WTC11 (cell line): ENCODE measurements around the gene RAB26. TPM values are rescaled to one million over a fixed set of nuclear protein-coding genes. Genes with fewer than 3 reads are reported as not detected.

Source experiments
- ATAC-seq: fragments of 200-7000 bp; cut with Tn5 transposase; 2 replicates; pipeline ENCODE4 v1.10.0; 2021; ENCODE audit warnings: mild to moderate bottlenecking, moderate library complexity
- CTCF ChIA-PET: fragments of 300-600 bp; sonication (Branson Sonifier 250); formaldehyde crosslinking; loops from one replicate; lab custom pipeline; 2021; ENCODE audit warnings: antibody characterized with exemption; lab: Charles Lee
- POLR2A ChIA-PET: fragments of 350-600 bp; sonication (Branson Sonifier 250); formaldehyde crosslinking; loops from one replicate; lab custom pipeline; 2021; ENCODE audit warnings: antibody characterized with exemption; lab: Charles Lee
- DNase-seq: peaks from one replicate; pipeline ENCODE4 v3.0.0; 2021; ENCODE audit warnings: low spot score
- H3K27ac Mint-ChIP-seq: 2 replicates; pipeline ENCODE4 v1.8.0; 2021; ENCODE audit warnings: mixed read lengths
- H3K27me3 Mint-ChIP-seq: 2 replicates; pipeline ENCODE4 v1.8.0; 2021; ENCODE audit warnings: low read depth, mild to moderate bottlenecking, moderate library complexity, mixed read lengths
- H3K36me3 Mint-ChIP-seq: 2 replicates; pipeline ENCODE4 v1.8.0; 2021; ENCODE audit warnings: mixed read lengths
- H3K4me1 Mint-ChIP-seq: 2 replicates; pipeline ENCODE4 v1.8.0; 2022; ENCODE audit warnings: mixed read lengths
- H3K4me3 Mint-ChIP-seq: 2 replicates; pipeline ENCODE4 v1.8.0; 2021; ENCODE audit warnings: mild to moderate bottlenecking, moderate library complexity, mixed read lengths
- H3K9me3 Mint-ChIP-seq: 2 replicates; pipeline ENCODE4 v1.8.0; 2021; ENCODE audit warnings: mixed read lengths
- CBFB ChIP-seq: sonication (generic); formaldehyde crosslinking; IDR thresholded peaks from 2 replicates; pipeline ENCODE4 v1.8.1; 2022; ENCODE audit warnings: mild to moderate bottlenecking, low read depth, missing genetic modification reagents
- CREM ChIP-seq: sonication (generic); formaldehyde crosslinking; IDR thresholded peaks from 2 replicates; pipeline ENCODE4 v1.8.1; 2022; ENCODE audit warnings: mild to moderate bottlenecking, missing genetic modification reagents, moderate library complexity
- EMX1 ChIP-seq: fragments of 250-450 bp; sonication (Bioruptor Pico); IDR thresholded peaks from 2 replicates; pipeline ENCODE4 v1.8.0; 2021; ENCODE audit warnings: mild to moderate bottlenecking
- FOXJ3 ChIP-seq: sonication (generic); formaldehyde crosslinking; IDR thresholded peaks from 2 replicates; pipeline ENCODE4 v1.9.0; 2021; ENCODE audit warnings: missing genetic modification reagents, mild to moderate bottlenecking, borderline replicate concordance
- FOXK1 ChIP-seq: sonication (generic); formaldehyde crosslinking; IDR thresholded peaks from 2 replicates; pipeline ENCODE4 v1.8.0; 2022; ENCODE audit warnings: mild to moderate bottlenecking, moderate library complexity, missing genetic modification reagents
- HMGA2 ChIP-seq: fragments of 250-450 bp; sonication (Bioruptor Pico); IDR thresholded peaks from 2 replicates; pipeline ENCODE4 v1.4.0; 2021; ENCODE audit warnings: mild to moderate bottlenecking, moderate library complexity
- IRF2 ChIP-seq: sonication (generic); formaldehyde crosslinking; IDR thresholded peaks from 2 replicates; pipeline ENCODE4 v1.8.0; 2022; ENCODE audit warnings: low read depth, missing genetic modification reagents, borderline replicate concordance
- JAZF1 ChIP-seq: fragments of 250-450 bp; sonication (Bioruptor Pico); IDR thresholded peaks from 2 replicates; pipeline ENCODE4 v1.9.0; 2021; ENCODE audit warnings: moderate library complexity, mild to moderate bottlenecking, inconsistent platforms
- KAT7 ChIP-seq: sonication (generic); formaldehyde crosslinking; IDR thresholded peaks from 2 replicates; pipeline ENCODE4 v1.8.1; 2023; ENCODE audit warnings: missing genetic modification reagents, mild to moderate bottlenecking, borderline replicate concordance
- NFATC4 ChIP-seq: fragments of 250-450 bp; sonication (Bioruptor Pico); IDR thresholded peaks from 2 replicates; pipeline ENCODE4 v1.9.0; 2021; ENCODE audit warnings: mild to moderate bottlenecking
- NFYB ChIP-seq: sonication (generic); formaldehyde crosslinking; conservative IDR thresholded peaks from 2 replicates; pipeline ENCODE4 v1.8.0; 2022; ENCODE audit warnings: low read depth, missing genetic modification reagents
- RORB ChIP-seq: fragments of 250-450 bp; sonication (Bioruptor Pico); IDR thresholded peaks from 2 replicates; pipeline ENCODE4 v1.9.0; 2021; ENCODE audit warnings: mild to moderate bottlenecking
- ZNF138 ChIP-seq: sonication (generic); formaldehyde crosslinking; conservative IDR thresholded peaks from 2 replicates; pipeline ENCODE4 v1.8.1; 2022; ENCODE audit warnings: mild to moderate bottlenecking, moderate library complexity, missing genetic modification reagents
- ZNF317 ChIP-seq: sonication (generic); formaldehyde crosslinking; IDR thresholded peaks from 2 replicates; pipeline ENCODE4 v1.8.1; 2023; ENCODE audit warnings: low read depth, mild to moderate bottlenecking, moderate library complexity, missing genetic modification reagents, borderline replicate concordance
- ZNF396 ChIP-seq: fragments of 250-450 bp; sonication (Bioruptor Pico); IDR thresholded peaks from 2 replicates; pipeline ENCODE4 v1.8.0; 2021; ENCODE audit warnings: mild to moderate bottlenecking, moderate library complexity, borderline replicate concordance
- ZNF671 ChIP-seq: fragments of 250-450 bp; sonication (Bioruptor Pico); IDR thresholded peaks from 2 replicates; pipeline ENCODE4 v1.8.0; 2021; ENCODE audit warnings: mild to moderate bottlenecking
- total RNA-seq: library from RNA; stranded (reverse); gene quantifications from 3 replicates; pipeline ENCODE4 v1.2.3, GENCODE V29; 2021
- TF ChIP-seq, protein P1 (sequence below): sonication (generic); formaldehyde crosslinking; IDR thresholded peaks from 2 replicates; pipeline ENCODE4 v1.8.1; 2022; ENCODE audit warnings: mild to moderate bottlenecking, moderate library complexity, missing genetic modification reagents
- TF ChIP-seq, protein P2 (sequence below): fragments of 250-450 bp; sonication (Bioruptor Pico); IDR thresholded peaks from 2 replicates; pipeline ENCODE4 v1.9.0; 2021; ENCODE audit warnings: moderate library complexity, mild to moderate bottlenecking, inconsistent platforms, borderline replicate concordance
- TF ChIP-seq, protein P3 (sequence below): fragments of 250-450 bp; sonication (Bioruptor Pico); IDR thresholded peaks from 2 replicates; pipeline ENCODE4 v1.9.0; 2021; ENCODE audit warnings: mild to moderate bottlenecking
- TF ChIP-seq, protein P4 (sequence below): sonication (generic); formaldehyde crosslinking; IDR thresholded peaks from 2 replicates; pipeline ENCODE4 v1.8.0; 2022; ENCODE audit warnings: mild to moderate bottlenecking, missing genetic modification reagents
- TF ChIP-seq, protein P5 (sequence below): sonication (generic); formaldehyde crosslinking; IDR thresholded peaks from 2 replicates; pipeline ENCODE4 v1.8.0; 2023; ENCODE audit warnings: missing genetic modification reagents, mild to moderate bottlenecking, borderline replicate concordance
- TF ChIP-seq, protein P6 (sequence below): fragments of 250-450 bp; sonication (Bioruptor Pico); IDR thresholded peaks from 2 replicates; pipeline ENCODE4 v1.8.0; 2021; ENCODE audit warnings: mild to moderate bottlenecking

The RAB26 gene
- total RNA-seq, 1 experiment from 2014 or later: 7.3 TPM

DNA sequence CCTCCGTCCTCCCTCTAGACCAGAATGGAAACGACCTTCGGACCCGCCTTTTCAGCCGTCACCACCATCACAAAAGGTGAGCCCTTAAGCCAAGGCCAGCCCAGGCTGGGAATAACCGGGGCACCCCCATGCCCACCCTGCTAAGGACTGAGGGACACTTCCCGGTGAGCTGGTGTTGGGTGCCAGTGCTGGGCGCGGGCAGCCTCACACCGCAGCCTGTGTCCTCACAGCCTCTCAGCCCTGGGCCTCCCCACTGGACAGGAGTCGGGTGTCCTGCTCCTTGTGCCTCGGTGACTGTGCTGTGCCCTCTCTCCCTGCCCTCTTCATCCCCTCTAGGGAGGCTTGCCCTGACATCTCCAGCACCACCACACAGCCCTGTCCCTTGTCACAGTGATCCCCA lies 17.4 kb downstream of the RAB26 start (continued):
- TF ChIP-seq ZNF317: no peak
- TF ChIP-seq JAZF1: no peak
- TF ChIP-seq NFATC4 (CRISPR knock-in tag): no peak
- no peak for TF ChIP-seq ZNF671
- TF ChIP-seq, protein P1, sequence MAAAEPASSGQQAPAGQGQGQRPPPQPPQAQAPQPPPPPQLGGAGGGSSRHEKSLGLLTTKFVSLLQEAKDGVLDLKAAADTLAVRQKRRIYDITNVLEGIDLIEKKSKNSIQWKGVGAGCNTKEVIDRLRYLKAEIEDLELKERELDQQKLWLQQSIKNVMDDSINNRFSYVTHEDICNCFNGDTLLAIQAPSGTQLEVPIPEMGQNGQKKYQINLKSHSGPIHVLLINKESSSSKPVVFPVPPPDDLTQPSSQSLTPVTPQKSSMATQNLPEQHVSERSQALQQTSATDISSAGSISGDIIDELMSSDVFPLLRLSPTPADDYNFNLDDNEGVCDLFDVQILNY (CRISPR knock-in tag): no peak
- TF ChIP-seq, protein P2, sequence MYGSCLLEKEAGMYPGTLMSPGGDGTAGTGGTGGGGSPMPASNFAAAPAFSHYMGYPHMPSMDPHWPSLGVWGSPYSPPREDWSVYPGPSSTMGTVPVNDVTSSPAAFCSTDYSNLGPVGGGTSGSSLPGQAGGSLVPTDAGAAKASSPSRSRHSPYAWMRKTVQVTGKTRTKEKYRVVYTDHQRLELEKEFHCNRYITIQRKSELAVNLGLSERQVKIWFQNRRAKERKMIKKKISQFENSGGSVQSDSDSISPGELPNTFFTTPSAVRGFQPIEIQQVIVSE (CRISPR knock-in tag): no peak

DNA sequence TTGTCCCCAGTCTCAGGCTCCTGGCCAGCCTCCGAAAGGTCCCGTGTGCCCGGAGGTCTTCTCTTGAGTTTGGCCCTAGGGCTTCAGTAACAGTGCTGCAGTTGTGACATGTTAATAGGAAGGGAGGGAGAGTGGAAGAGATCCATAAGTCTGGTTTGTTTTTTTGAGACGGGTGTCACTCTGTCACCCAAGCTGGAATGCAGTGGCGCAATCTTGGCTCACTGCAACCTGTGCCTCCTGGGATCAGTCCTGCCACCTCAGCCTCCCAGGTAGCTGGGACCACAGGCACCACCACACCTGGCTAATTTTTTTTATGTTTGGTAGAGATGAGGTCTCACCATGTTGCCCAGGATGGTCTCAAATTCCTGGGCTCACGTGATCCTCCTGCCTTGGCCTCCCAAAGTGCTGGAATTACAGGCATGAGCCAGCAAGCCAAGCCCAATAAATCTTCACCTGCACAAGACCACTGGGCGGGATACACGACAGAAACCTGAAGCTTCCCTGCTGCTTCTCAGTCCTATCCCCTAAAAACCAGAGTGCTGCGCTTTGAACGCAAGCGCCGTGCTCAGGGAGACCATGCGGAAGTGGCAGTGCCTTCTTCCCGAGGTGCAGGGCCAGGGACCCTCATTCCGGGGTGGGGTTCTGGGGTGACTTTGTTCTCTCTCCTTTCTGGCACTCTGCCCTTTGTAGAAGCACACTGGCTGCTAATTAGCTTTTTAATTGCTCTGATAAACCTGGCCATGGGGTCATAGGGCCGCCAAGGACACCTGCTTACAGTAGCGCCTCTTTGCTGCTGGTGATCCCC lies 18.0 kb downstream of the RAB26 start:
- no peaks in the 10 kb centered on the region for H3K27me3 Mint-ChIP-seq
- H3K36me3 Mint-ChIP-seq: peaks cover 18% of the 10 kb centered on the region
- ChIA-PET CTCF (no interaction called here), POLR2A (no interaction called here)
- TF ChIP-seq, protein P3, sequence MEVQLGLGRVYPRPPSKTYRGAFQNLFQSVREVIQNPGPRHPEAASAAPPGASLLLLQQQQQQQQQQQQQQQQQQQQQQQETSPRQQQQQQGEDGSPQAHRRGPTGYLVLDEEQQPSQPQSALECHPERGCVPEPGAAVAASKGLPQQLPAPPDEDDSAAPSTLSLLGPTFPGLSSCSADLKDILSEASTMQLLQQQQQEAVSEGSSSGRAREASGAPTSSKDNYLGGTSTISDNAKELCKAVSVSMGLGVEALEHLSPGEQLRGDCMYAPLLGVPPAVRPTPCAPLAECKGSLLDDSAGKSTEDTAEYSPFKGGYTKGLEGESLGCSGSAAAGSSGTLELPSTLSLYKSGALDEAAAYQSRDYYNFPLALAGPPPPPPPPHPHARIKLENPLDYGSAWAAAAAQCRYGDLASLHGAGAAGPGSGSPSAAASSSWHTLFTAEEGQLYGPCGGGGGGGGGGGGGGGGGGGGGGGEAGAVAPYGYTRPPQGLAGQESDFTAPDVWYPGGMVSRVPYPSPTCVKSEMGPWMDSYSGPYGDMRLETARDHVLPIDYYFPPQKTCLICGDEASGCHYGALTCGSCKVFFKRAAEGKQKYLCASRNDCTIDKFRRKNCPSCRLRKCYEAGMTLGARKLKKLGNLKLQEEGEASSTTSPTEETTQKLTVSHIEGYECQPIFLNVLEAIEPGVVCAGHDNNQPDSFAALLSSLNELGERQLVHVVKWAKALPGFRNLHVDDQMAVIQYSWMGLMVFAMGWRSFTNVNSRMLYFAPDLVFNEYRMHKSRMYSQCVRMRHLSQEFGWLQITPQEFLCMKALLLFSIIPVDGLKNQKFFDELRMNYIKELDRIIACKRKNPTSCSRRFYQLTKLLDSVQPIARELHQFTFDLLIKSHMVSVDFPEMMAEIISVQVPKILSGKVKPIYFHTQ: no peak
- TF ChIP-seq, protein P4, sequence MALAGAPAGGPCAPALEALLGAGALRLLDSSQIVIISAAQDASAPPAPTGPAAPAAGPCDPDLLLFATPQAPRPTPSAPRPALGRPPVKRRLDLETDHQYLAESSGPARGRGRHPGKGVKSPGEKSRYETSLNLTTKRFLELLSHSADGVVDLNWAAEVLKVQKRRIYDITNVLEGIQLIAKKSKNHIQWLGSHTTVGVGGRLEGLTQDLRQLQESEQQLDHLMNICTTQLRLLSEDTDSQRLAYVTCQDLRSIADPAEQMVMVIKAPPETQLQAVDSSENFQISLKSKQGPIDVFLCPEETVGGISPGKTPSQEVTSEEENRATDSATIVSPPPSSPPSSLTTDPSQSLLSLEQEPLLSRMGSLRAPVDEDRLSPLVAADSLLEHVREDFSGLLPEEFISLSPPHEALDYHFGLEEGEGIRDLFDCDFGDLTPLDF (CRISPR knock-in tag): no peak
- H3K4me3 Mint-ChIP-seq: no peak overlapping the region
- DNase-seq (no peak), ATAC-seq (no peak)
- H3K9me3 Mint-ChIP-seq: no peaks in the 10 kb centered on the region
- H3K4me1 Mint-ChIP-seq: no peaks in the 10 kb centered on the region
- no peak overlapping the region for H3K27ac Mint-ChIP-seq

DNA sequence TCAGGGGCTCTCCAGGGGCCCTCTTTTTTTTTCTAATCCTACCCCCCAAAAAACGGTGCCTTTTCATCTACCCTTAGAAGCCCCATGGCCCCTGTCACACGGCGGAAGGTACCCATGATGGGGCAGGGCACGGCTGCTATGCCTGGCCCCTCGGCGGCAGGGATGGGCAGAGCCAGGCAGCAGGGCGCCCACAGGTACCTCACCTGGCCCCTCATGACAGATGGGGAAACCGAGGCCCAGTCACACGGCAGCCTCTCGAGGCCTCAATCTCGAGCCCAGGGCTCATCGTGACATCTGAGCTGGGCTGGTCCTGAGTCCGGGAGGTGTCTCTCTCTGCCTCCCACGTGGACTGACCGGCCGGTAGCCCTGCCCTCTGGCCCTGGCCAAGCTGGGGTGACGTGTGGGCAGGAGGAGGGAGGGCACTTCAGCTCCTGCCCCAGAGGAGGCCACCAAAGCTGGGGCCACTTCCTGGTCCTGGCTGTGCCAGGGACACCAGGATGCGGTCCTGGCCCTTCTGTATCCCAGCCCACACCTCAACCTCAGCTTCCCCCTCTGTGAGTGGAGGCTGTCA lies 18.7 kb downstream of the RAB26 start:
- ChIA-PET CTCF (no interaction called here), POLR2A (interaction anchor here (1.4 kb wide), 1 partner anchor 12 kb away, joined by 5 read pairs; the partner anchor contains the start of gene TRAF7)
- Mint-ChIP-seq H3K9me3 (no peaks in the 10 kb centered on the region), H3K27ac (no peak overlapping the region), H3K27me3 (no peaks in the 10 kb centered on the region), H3K4me3 (no peak overlapping the region), H3K4me1 (no peaks in the 10 kb centered on the region), H3K36me3 (peaks cover 21% of the 10 kb centered on the region)
- DNase-seq: no peak
- ATAC-seq: no peak
- TF ChIP-seq CBFB (CRISPR knock-in tag): no peak
- no peak for TF ChIP-seq CREM (CRISPR knock-in tag)
- no peak for TF ChIP-seq HMGA2
- TF ChIP-seq KAT7: no peak
- TF ChIP-seq, protein P5, sequence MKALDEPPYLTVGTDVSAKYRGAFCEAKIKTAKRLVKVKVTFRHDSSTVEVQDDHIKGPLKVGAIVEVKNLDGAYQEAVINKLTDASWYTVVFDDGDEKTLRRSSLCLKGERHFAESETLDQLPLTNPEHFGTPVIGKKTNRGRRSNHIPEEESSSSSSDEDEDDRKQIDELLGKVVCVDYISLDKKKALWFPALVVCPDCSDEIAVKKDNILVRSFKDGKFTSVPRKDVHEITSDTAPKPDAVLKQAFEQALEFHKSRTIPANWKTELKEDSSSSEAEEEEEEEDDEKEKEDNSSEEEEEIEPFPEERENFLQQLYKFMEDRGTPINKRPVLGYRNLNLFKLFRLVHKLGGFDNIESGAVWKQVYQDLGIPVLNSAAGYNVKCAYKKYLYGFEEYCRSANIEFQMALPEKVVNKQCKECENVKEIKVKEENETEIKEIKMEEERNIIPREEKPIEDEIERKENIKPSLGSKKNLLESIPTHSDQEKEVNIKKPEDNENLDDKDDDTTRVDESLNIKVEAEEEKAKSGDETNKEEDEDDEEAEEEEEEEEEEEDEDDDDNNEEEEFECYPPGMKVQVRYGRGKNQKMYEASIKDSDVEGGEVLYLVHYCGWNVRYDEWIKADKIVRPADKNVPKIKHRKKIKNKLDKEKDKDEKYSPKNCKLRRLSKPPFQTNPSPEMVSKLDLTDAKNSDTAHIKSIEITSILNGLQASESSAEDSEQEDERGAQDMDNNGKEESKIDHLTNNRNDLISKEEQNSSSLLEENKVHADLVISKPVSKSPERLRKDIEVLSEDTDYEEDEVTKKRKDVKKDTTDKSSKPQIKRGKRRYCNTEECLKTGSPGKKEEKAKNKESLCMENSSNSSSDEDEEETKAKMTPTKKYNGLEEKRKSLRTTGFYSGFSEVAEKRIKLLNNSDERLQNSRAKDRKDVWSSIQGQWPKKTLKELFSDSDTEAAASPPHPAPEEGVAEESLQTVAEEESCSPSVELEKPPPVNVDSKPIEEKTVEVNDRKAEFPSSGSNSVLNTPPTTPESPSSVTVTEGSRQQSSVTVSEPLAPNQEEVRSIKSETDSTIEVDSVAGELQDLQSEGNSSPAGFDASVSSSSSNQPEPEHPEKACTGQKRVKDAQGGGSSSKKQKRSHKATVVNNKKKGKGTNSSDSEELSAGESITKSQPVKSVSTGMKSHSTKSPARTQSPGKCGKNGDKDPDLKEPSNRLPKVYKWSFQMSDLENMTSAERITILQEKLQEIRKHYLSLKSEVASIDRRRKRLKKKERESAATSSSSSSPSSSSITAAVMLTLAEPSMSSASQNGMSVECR (CRISPR knock-in tag): no peak
- no peak for TF ChIP-seq ZNF317
- TF ChIP-seq NFYB (CRISPR knock-in tag): no peak
- TF ChIP-seq, protein P6, sequence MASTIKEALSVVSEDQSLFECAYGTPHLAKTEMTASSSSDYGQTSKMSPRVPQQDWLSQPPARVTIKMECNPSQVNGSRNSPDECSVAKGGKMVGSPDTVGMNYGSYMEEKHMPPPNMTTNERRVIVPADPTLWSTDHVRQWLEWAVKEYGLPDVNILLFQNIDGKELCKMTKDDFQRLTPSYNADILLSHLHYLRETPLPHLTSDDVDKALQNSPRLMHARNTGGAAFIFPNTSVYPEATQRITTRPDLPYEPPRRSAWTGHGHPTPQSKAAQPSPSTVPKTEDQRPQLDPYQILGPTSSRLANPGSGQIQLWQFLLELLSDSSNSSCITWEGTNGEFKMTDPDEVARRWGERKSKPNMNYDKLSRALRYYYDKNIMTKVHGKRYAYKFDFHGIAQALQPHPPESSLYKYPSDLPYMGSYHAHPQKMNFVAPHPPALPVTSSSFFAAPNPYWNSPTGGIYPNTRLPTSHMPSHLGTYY: no peak
- TF ChIP-seq FOXK1 (CRISPR knock-in tag): no peak
- TF ChIP-seq EMX1 (CRISPR knock-in tag): no peak
- TF ChIP-seq RORB (CRISPR knock-in tag): no peak
- TF ChIP-seq FOXJ3: no peak
- TF ChIP-seq ZNF138 (CRISPR knock-in tag): no peak
- no peak for TF ChIP-seq IRF2 (CRISPR knock-in tag)
- no peak for TF ChIP-seq ZNF396
